GM19099 (cell line): ENCODE data around the gene TMEM63B.

ENCODE experiments used
- POLR2A ChIP-seq: IDR thresholded peaks from 3 replicates; pipeline ENCODE4 v1.6.1; 2011; ENCODE audit warnings: low read depth; ENCODE audit not compliant: insufficient read length; ENCODE audit errors: extremely low read depth

Gene TMEM63B

GRCh38 chr6:44126320-44127149 is 819 bp upstream of the TMEM63B start:
- peak; percentile 24 for TF ChIP-seq POLR2A

- no peak for TF ChIP-seq POLR2A
Observed at GRCh38 chr6:44128020-44128917, 915 bp downstream of the TMEM63B start.

GRCh38 chr6:44129841-44130322 is 2.5 kb downstream of the TMEM63B start:
- TF ChIP-seq POLR2A: no peak

- no peak for TF ChIP-seq POLR2A
Observed at GRCh38 chr6:44131892-44132291, 4.5 kb downstream of the TMEM63B start.

GRCh38 chr6:44132476-44132875 is 5.1 kb downstream of the TMEM63B start:
- TF ChIP-seq POLR2A: no peak

- no peak for TF ChIP-seq POLR2A
Observed at GRCh38 chr6:44133003-44133931, 5.9 kb downstream of the TMEM63B start.

- TF ChIP-seq POLR2A: no peak
Observed at GRCh38 chr6:44133981-44134711, 6.8 kb downstream of the TMEM63B start.

- no peak for TF ChIP-seq POLR2A
Observed at GRCh38 chr6:44135173-44135758, 7.9 kb downstream of the TMEM63B start.

GRCh38 chr6:44135875-44136274 is 8.5 kb downstream of the TMEM63B start:
- TF ChIP-seq POLR2A: no peak

- TF ChIP-seq POLR2A: no peak
Observed at GRCh38 chr6:44138717-44139350, 11.5 kb downstream of the TMEM63B start.

GRCh38 chr6:44139351-44139743 is 12.0 kb downstream of the TMEM63B start:
- no peak for TF ChIP-seq POLR2A

- no peak for TF ChIP-seq POLR2A
Observed at GRCh38 chr6:44142835-44143234, 15.5 kb downstream of the TMEM63B start.

GRCh38 chr6:44143731-44144130 is 16.4 kb downstream of the TMEM63B start:
- no peak for TF ChIP-seq POLR2A
